ENCODE results near the gene FRAT1. TPM values are rescaled to one million over a fixed set of nuclear protein-coding genes. Genes with fewer than 3 reads are reported as not detected.

Gene FRAT1
- total RNA-seq, 1 donor from 2014 or later: 10.0 TPM

DNA sequence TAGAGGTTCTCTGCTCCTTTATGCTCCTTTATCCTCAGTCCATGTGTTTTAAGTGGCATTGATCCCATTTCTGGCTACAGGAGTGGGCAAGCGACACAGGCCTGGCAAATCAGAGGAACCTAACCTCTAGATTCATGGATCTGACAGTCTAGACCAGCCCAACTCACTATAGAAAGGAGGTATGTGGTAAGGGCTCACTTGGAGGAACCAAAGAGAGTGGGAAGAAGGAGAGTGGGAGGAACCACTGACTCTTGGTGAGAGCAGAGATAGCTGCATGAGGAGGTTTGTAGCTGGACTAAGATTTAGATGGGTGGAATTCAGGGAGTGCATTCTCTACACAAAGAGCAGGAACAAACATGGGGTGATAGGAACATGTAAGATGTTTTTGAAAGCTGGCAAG, 11.6 kb upstream of the FRAT1 start:
- DNase-seq (ENCODE audit: low spot score) (no peak), ATAC-seq (peak; percentile 27)

DNA sequence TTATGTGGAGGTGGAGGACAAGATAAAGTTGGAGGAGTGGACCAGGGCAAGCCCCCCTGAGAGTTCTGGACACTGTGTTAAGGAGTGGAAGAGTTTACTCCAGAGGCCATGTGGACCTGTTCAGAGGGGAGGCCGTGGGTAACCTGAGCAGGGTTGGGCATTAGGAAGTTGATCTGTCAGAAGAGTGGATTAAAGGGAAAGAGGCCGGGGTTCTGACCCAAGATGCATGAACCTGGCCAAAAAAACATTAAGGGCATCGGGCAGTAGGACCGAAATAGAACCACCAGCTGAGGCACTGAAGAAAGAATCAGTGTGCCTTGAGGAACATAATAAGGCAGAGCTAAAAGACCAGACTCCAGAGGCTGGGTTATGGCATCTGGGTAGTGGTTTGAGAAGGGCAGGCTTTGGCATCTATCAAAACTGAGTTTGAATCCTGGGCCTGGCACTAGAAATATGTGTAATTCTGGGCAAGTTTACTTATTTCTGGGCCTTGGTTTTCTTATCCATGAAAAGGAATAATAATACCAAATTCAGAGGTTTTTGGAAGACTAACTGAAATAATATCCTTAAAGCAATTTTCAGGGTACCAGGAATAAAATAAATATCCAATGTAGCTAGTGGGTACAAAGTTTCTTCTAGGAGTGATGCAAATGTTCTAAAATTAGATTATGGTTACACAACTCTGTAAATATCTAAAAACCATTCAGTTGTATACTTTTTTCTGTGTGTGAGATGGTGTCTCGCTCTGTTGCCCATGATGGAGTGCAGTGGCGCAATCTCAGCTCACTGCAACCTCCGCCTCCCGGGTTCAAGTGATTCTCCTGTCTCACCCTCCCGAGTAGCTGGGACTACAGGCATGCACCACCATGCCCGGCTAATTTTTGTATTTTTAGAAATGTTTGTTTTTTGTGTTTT, 10.9 kb upstream of the FRAT1 start:
- DNase-seq (ENCODE audit: low spot score) (peak; percentile 77), ATAC-seq (peak; percentile 85)

DNA sequence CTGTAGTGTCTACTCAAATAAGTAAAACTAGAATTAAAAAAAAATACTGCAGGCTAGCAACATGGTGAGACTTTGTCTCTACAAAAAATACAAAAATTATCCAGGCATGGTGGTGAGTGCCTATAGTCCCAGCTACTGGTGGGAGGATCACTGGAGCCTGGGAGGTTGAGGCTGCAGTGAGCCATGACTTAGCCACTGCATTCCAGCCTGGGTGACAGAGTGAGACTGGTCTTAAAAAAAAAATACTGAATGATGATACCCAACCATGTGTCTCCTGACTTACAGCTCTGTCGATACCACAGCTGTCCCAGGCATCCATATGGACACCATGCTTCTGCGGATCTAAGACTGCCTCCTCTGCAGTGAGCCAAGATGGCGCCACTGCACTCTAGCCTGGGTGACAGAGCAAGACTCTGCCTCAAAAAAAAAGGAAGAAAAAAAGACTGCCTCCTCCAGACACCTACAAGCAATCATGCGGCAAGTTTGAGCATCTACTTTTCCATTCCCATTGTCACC, 7.9 kb upstream of the FRAT1 start:
- ATAC-seq (no peak), DNase-seq (ENCODE audit: low spot score) (no peak)

DNA sequence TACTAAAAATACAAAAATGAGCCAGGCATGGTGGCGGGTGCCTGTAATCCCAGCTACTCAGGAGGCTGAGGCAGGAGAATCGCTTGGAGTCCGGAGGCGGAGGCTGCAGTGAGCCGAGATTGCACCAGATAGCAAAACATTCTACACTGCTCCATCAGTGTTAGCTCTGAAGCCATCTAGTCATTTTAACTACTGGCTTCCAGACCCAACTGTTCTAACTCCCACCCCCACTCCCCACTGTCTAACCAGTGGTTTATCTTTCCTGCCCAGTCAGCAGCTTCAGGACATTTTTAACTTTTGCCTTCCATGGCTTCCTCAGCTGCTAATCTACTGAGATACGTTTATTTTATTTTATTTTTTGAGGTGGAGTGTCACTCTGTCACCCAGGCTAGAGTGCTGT, 6.2 kb upstream of the FRAT1 start:
- DNase-seq (ENCODE audit: low spot score) (no peak), ATAC-seq (no peak)

DNA sequence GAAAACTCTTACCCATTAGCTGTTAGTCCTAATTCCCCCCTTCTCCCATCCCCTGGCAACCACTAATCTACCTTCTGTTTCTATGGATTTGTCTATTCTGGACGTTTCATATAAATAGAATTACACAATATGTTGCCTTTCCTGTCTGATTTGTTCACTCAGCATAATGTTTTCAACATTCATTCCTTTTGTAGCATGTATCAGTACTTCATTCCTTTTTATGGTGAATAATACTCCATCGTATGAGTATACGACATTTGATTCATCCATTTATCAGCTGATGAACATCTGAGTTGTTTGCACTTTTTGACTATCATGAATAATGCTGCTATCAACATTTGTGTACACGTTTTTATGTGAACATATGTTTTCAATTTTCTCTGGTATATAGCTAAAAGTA, 4.4 kb upstream of the FRAT1 start:
- no peak for DNase-seq (ENCODE audit: low spot score)
- no peak for ATAC-seq

DNA sequence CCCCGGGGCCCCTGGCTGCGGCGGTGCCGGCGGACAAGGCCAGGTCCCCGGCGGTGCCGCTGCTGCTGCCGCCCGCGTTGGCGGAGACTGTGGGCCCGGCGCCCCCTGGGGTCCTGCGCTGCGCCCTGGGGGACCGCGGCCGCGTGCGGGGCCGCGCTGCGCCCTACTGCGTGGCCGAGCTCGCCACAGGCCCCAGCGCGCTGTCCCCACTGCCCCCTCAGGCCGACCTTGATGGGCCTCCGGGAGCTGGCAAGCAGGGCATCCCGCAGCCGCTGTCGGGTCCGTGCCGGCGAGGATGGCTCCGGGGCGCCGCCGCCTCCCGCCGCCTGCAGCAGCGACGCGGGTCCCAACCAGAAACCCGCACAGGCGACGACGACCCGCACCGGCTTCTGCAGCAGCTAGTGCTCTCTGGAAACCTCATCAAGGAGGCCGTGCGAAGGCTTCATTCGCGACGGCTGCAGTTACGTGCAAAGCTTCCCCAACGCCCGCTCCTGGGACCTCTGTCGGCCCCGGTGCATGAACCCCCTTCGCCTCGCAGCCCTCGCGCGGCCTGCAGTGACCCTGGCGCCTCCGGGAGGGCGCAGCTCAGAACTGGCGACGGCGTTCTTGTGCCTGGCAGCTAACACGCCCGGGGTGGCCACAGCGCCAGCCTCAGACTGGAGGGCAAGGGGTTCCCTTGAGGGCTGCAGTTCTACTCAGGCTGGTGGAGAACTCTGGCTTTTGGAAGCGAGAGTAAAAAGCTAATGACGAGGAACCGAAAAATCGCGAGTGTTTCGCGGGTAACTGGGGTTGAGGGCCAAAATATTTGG, 804 bp downstream of the FRAT1 start:
- ATAC-seq (peak; percentile 69), DNase-seq (ENCODE audit: low spot score) (peak; percentile 78)

DNA sequence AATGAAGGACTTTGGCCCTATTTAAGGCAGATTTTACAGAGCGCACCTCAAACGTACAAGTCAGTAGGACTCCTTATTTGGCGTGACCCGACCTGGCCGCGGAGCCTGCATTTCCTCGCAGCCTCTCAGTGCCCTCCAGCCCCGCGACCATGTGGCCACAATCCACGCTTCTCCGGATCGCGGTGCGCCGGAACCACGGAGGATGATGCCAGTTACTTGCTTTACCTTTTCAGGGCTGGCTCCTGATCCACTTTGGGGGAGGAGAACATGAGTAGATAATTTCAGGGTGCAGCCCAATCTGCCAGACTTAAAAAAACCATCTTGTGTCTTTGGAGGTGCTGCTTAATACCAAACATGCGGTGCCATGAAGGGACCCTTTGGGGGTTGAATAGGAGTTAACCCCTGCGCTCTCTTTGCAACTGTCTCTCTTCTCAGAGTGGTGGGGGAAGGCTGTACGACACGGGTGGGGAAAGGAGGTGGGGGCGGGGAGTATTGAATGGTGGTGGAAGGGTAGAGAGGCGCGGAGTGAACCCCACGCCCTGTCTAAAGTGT, 1.5 kb downstream of the FRAT1 start:
- DNase-seq (ENCODE audit: low spot score) (peak; percentile 62), ATAC-seq (peak; percentile 17)

DNA sequence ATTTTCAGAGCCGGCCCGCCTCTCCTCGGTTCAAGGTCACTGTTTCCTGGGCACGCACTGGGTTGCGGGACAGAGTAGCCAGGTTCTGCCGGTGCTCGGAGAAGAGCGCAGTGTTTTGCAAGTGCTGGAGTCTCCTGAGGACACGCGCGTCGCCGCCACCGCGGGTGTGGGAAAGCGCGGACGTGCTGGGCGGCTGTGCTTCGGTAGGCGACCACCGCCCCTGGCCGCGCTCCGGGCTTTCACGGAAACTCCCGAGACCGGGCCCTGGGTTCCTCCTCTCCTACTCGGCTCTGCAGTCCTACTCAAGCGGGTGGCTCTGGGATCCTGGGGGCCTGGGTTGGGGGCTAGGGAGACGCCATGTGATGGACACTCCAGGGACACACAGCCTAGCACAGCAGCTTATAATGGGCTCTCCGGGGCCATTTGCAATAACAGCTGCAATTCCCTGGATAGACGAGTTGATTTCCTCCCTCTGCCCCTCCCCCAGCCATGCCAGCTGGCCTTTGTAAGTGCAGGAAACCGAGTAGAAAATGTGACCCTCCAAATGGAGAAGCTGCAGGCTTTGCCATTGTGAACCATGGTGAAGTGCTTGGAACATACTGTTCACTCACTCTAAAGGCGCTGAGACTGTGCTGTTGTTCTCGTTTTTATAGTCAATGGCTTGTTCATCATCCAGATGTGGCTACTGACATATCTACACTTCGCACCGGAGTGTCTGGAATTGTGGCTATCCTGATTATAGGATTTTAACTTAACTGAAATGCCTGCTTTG, 2.1 kb downstream of the FRAT1 start:
- ATAC-seq (peak; percentile 42), DNase-seq (ENCODE audit: low spot score) (peak; percentile 78)

DNA sequence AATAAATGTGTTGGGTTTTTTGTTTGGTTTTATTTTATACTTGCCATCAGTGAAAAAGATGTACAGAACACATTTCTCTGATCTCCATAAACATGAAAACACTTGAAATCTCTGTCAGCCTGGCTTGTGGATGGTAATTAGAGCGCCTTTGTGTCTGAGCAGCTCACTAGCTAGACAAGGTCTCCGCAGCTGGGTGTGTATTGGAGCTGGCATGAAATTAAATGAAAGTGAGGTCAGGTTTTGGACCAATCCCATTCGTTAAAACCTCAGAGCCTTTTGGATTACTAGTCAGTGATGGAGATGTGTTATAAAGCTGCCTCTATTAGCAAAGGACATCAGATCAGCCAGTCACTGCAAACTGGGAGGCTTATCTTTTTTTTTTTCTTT, 2.7 kb downstream of the FRAT1 start:
- ATAC-seq (no peak), DNase-seq (ENCODE audit: low spot score) (no peak)

DNA sequence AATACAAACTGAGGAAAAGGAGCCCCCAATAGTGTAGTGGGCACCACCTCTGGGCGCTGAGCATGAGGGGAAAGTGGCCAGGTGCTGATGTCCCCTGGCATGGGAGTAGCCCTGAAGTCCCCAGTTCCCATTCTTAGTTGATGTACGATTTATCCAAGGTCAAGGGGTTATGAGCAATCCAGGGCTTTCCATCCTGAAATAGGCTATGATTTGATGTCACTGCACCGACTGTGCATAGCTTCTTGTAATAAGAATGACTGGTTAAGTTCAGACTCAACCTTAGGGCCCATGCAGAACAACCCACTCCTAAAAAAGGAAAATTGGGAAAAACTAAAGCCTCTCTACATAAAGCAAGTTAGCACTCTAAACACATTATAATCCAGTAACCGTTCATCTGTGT, 4.4 kb downstream of the FRAT1 start:
- DNase-seq (ENCODE audit: low spot score): no peak

DNA sequence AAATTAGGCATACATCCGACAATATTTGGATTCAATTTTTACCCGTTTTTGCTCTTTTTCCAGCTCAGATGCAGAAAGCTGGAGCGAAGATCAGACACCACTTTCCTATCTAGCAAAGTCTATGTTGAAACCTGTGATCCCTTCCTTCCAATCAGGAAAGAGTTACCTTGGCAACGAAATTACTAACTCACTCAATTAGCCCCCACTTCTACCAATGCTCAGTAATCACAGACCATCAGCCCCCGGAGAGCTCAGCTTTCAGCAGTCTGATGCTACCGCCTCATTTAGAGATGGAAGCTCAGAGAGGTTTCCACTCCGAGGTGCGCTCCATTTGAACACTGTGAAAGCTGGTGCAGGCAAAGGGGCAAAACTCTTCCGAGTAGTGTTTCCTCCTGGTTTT, 6.7 kb downstream of the FRAT1 start:
- ATAC-seq (no peak), DNase-seq (ENCODE audit: low spot score) (no peak)

More for the DNA sequence above, 4.4 kb downstream of the FRAT1 start:
- ATAC-seq: no peak

DNA sequence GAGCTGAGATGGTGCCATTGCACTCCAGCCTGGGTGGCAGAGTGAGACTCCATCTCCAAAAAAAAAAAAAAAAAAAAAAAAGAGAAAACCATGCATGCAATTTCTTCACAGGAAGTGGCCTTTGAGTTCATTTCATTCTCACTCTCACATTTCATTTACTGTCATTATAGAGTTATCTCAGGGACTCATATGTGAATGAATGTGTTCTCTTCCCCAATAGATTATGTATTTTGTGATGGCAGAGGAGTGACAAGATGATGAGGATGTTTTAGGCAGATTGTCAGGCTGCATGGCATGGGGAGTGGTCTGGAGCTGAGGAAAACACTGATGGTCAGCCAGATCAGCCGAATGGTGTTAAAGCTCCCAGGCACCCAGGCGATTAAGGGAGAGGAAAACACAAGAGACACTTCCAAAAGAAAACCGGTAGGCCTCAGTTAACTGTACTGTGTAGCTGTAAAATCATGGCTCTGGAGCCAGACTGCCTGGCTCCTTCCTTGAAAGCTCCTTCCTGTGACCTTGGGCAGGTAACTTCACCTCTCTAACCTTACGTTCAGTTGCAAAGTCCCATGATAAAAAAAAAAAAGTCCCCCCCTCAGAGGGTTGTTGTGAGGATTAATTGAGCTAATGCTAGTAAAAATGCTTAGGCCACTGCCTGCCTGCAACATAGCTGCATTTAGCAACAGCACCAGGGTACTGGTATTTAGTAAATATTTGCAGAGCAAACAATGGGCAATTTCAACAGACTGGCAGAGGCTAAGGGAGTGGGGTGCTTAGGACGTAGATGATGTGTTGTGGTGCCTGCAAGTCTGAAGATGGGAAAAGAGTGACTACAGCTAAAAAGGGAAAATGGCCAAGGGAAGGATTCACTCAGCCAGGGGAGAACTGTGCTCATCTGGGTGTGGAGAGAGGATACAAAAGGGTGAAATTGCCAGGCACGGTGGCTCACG, 8.6 kb downstream of the FRAT1 start:
- DNase-seq (ENCODE audit: low spot score): peak; percentile 69
- ATAC-seq: peak; percentile 70

DNA sequence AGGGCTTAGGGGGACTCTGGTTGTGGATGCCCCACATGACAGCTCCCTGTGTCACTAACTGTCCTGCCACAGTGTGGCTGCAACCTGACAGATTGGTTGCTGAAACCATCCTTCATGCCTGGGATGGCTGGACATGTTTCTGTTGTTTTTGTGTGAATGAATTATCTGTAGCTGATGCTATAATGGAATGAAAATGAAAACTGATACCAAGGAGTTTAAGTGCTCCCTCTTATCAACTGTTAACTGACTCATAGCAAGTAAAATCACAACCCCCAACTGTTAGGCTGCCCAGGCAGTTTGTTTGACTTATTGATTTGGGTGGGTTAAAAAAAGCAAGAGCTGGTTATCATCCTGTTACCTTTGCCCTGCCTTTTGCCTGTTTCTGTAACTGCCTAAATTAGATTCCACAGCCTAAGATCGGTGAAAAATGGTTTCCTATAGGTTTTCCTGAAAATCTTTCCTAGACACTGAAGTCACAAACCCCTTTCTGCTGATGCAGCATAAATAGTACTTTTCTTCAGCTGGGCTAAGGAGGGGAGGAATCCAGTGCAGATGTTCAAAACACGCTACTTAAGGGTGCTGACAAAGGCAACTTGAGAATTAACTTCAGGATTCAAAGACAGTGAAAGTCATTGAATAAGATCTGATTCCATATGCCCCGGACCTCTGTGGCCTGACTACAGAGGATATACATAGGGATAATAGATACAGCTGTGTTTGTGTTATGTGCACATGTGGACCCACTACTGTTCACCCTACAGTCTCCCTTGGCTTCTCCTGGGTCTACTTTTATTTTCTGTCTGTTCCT, 9.8 kb downstream of the FRAT1 start:
- ATAC-seq (peak; percentile 65), DNase-seq (ENCODE audit: low spot score) (peak; percentile 77)

DNA sequence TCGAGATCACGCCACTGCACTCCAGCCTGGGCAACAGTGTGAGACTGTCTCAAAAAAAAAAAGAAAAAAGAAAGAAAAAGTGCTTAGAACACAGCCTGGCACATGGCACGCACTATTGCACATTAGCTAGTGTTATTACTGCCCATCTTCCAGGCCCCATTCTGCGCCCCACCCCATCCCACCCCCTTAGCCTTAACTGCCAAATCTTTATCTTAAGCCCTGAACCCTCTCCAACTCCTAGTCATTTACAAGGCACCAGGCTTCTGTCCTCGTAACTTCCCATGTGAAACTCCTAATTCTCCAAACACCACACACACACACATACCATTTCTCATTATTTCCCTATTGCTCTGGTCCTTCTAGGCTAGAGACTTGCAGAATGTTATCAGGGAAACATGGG, 10.7 kb downstream of the FRAT1 start:
- DNase-seq (ENCODE audit: low spot score) (no peak), ATAC-seq (no peak)

DNA sequence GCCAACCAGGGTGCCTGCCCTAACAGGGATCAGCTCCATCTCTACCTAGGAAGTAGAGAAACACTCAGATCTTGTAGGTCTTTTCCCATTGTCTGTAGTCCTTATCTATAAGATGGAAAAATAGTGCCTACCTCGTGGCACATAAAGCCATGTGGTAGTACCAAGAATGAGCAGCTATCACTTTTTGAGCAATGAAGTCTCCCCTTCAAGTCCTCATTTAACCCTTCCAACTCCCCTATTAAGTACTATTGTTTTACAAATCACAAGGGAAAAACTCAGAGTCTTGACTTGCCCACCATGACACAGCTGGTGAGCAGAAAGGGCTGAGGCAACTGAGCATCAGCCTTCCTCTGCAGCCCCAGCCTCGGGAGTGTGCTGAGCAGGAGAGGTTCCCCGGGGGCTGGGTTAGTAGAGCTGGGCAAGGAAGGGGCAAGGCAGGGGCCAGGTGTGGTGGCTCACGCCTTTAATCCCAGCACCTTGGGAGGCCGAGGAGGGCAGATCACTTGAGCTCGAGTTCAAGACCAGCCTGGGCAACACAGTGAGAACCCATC, 12.2 kb downstream of the FRAT1 start:
- DNase-seq (ENCODE audit: low spot score) (no peak), ATAC-seq (no peak)

DNA sequence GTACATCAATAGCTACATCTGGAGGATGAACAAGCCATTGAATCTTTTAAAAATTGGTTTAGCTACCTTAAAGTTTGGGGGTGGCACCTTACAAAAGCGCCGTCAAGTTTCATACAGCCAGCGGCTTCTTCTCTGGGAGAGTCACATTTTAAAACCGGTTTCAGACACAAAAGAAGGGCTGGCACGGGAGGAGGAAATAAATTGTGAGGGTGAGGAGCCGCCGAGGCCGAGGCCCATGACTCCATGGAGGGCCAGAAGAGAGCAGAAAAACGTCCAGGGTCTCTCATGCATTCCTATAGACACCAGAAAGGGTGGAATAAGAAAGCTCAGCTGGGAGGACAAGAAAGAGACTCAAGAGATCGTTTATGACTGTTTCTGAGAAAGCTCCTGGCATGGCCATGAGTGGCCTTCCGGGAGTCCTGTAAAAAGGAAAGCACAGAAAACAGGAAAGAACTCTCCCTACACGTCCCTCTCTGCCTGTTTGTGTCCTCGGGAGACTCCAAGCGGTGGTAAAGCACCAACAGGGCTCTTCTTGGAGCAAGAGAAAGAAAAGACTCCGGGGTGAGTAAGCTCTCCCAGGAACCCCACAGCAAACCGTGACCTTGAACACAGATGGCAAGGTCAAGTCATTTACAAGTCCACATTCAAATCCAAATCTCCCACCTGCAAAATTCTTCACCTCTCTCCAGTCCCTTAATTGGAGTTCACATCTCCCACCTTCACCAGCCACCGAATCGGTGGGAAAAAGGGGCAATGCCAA, 13.7 kb downstream of the FRAT1 start:
- DNase-seq (ENCODE audit: low spot score) (peak; percentile 70), ATAC-seq (peak; percentile 47)

DNA sequence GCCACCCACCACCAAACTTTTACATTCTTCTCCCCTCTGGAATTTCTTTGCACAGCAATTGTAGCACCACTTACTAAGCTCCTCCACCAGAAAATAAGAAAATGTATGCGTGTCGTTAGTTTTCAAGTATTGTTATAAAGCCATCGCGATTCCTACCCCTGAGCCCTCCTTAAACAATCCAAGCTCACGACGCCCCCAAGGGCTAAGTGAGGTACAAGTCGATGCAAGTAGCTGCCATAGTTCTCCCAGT, 14.2 kb downstream of the FRAT1 start:
- no peak for ATAC-seq
- no peak for DNase-seq (ENCODE audit: low spot score)
